Ectodermal cell (in vitro differentiated cells): Measurements from ENCODE around the gene RNF123.

Experiments used
- H3K27ac ChIP-seq: 2 replicates; pipeline ENCODE4 v1.7.0; 2013; ENCODE audit warnings: mild to moderate bottlenecking, low read depth, low read length; ENCODE audit not compliant: insufficient read depth, poor library complexity, severe bottlenecking
- H3K27me3 ChIP-seq: 2 replicates; pipeline ENCODE4 v1.7.0; 2013; ENCODE audit warnings: mild to moderate bottlenecking, low read length; ENCODE audit not compliant: insufficient read depth, control insufficient read depth, poor library complexity, severe bottlenecking
- H3K36me3 ChIP-seq: one replicate; pipeline ENCODE4 v1.7.0; 2013; ENCODE audit warnings: low read length; ENCODE audit not compliant: control insufficient read depth, insufficient read depth
- H3K4me1 ChIP-seq: one replicate; pipeline ENCODE4 v1.7.0; 2013; ENCODE audit warnings: low read length; ENCODE audit not compliant: control insufficient read depth, insufficient read depth
- H3K4me3 ChIP-seq: 2 replicates; pipeline ENCODE4 v1.7.0; 2013; ENCODE audit warnings: low read depth, low read length, control low read depth; ENCODE audit not compliant: insufficient read depth
- H3K9me3 ChIP-seq: 2 replicates; pipeline ENCODE4 v1.7.0; 2013; ENCODE audit warnings: mild to moderate bottlenecking, low read length, moderate library complexity; ENCODE audit not compliant: control insufficient read depth
- WGBS, 2 experiments: methylation state at CpG; one replicate each; pipeline ENCODE4 v1.1.7; 2013; ENCODE audit warnings: missing lambda C conversion rate in 2 of 2; 5-methylcytosine and 5-hydroxymethylcytosine counted together

RNF123 gene

DNA sequence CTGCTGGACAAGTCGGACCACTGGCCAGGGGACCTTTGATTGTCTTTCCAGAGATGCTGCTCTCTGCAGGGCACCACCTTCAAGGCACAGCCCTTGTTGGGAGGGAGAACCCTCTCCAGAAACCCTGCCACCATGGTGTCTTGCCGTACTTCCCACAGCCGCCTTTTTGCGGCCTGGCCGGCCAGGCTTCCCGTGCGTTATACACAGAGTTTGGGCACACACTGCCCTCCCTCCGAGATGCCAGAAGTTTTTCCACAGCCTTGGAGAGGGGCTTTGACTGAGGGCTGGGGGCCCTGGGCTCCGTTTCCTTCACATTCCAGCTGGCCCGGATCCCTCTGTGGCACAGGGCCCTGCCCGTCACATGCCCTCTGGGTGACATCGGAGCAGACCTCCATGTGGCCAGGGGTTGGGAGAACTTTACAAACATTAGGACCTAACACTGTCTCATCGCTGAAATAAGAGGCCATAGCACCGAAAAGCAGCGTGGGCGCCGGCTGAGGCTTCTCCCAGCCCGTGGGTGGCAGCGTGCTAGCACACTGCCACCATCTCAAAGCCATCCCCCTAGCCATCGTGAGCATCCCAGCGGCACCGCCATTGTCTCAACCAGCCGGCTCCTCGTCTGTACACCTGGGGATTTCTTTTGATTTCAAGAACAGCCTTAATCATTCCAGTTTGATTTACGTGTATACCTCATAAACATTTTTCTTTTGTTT lies 21.5 kb upstream of the RNF123 start:
- Histone ChIP-seq H3K27ac (no peak overlapping the region), H3K36me3 (no peaks in the 10 kb centered on the region), H3K4me1 (peaks cover 19% of the 10 kb centered on the region), H3K4me3 (no peak overlapping the region), H3K27me3 (no peaks in the 10 kb centered on the region), H3K9me3 (no peaks in the 10 kb centered on the region)
- 93% methylated on average over 25 of the region's 25 CpGs for WGBS, 2 experiments

- H3K27me3 ChIP-seq, result no peaks in the 10 kb centered on the region
- H3K9me3 ChIP-seq, result no peaks in the 10 kb centered on the region
- H3K4me3 ChIP-seq, result no peak overlapping the region
- no peak overlapping the region for H3K27ac ChIP-seq
- WGBS, 2 experiments, result 77 to 84% methylated on average over 5 of the region's 5 CpGs
- H3K4me1 ChIP-seq, result peaks cover 23% of the 10 kb centered on the region
- H3K36me3 ChIP-seq, result no peaks in the 10 kb centered on the region
These were observed 21.0 kb upstream of the RNF123 start for GRCh38 chr3:49668414-49668797.

DNA sequence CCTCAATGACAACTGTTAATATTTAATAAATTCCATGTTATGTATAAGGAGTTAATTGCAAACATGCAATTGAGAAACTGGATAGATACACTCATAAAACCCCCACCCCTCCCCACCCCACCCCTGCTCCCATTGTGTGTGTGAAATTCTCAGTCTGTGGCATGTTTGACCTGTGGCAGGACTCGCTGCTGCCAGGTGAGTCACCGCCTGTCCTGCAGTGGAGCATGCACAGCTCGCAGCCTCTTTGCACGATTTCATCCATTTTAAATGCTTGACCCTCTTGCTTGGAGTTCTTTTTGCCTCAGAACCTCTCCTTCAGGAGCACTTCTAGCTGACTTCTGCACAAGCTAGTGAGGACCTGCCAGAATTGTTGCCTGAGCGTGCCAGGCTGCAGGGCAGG lies 20.5 kb upstream of the RNF123 start:
- WGBS, 2 experiments, result 89 to 90% methylated on average over 5 of the region's 5 CpGs
- no peaks in the 10 kb centered on the region for H3K27me3 ChIP-seq
- H3K36me3 ChIP-seq, result no peaks in the 10 kb centered on the region

GRCh38 chr3:49669352-49669751 lies 20.0 kb upstream of the RNF123 start:
- Histone ChIP-seq H3K4me3 (no peak overlapping the region), H3K27ac (no peak overlapping the region), H3K9me3 (no peaks in the 10 kb centered on the region), H3K36me3 (no peaks in the 10 kb centered on the region), H3K4me1 (peaks cover 18% of the 10 kb centered on the region), H3K27me3 (no peaks in the 10 kb centered on the region)
- WGBS, 2 experiments, result 95 to 96% methylated on average over 3 of the region's 3 CpGs

More for the DNA sequence above, 20.5 kb upstream of the RNF123 start:
- no peak overlapping the region for H3K4me3 ChIP-seq
- H3K9me3 ChIP-seq, result no peaks in the 10 kb centered on the region
- H3K27ac ChIP-seq, result no peak overlapping the region
- peaks cover 22% of the 10 kb centered on the region for H3K4me1 ChIP-seq

DNA sequence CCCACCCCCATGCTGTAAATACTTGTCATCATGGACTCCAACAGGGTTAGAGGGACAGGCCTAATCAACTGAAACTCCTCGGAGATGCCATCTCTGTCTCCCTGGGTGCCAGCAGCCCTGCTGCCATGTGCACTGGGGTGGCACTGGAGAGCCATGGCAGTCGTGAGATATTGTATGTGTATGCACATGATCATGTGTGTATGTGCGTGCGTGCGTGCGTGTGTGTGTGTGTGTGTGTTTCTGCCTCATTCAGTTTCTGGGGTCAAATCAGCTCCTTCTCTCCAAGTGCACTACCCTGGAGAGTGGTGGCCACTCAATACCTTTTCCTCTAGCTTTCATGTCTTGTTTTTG lies 18.4 kb upstream of the RNF123 start:
- H3K4me3 ChIP-seq, result no peak overlapping the region
- peaks cover 18% of the 10 kb centered on the region for H3K4me1 ChIP-seq
- H3K36me3 ChIP-seq, result peaks cover 2% of the 10 kb centered on the region
- H3K27ac ChIP-seq, result no peak overlapping the region
- H3K9me3 ChIP-seq, result no peaks in the 10 kb centered on the region
- H3K27me3 ChIP-seq, result no peaks in the 10 kb centered on the region
- 62 to 67% methylated on average over 6 of the region's 6 CpGs for WGBS, 2 experiments

DNA sequence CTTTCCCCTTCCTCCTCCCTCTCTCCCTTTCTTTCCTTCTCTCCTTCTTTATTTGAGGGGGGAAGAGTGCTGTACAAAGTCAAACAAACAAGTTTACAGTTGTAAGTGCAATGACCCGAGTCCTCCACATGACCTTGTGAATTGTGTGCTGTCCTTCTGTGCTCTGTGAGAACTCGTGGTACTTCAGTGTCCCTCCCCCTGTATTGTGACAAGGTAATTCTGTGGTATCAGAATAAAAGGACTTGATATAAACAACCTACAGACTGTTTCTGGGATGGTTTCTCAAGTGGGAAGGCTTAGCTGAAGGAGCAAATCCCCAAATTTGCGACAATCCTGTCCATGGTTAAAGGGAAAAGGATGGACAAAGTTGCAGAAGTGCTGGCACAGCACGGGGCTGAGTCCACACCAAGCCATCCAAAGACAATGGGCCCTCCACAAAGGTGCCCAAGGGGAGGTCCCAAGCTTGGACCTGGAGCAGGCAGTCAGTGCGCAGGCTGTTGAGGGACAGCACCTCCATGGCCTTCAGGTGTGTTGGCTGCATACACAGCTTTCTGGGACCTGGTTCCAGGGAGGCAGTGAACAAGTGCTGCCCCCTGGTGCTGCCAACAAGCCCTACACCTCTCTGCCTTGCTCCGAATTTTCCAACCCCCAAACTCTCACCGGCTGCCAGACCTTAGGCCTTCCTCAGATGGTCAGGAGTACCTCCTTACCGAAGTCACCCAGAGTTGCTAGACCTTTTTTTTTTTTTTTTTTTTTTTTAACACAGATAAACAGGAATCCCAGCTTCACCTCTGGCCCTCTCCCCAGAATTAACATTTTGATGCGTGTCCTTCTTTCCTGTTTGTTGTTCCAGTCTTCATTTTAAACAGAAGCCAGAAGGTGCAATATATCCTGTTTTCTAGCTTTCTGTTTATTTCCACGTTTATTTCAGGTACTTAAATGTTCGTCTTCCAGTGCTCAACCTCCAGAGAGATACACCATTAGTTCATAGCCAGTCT lies 17.8 kb upstream of the RNF123 start:
- H3K36me3 ChIP-seq, result peaks cover 7% of the 10 kb centered on the region
- 59 to 61% methylated on average over 11 of the region's 11 CpGs for WGBS, 2 experiments
- H3K27me3 ChIP-seq, result no peaks in the 10 kb centered on the region
- no peak overlapping the region for H3K4me3 ChIP-seq
- H3K9me3 ChIP-seq, result no peaks in the 10 kb centered on the region
- peak overlapping the region; percentile 8 for H3K27ac ChIP-seq
- H3K4me1 ChIP-seq, result peaks cover 18% of the 10 kb centered on the region

DNA sequence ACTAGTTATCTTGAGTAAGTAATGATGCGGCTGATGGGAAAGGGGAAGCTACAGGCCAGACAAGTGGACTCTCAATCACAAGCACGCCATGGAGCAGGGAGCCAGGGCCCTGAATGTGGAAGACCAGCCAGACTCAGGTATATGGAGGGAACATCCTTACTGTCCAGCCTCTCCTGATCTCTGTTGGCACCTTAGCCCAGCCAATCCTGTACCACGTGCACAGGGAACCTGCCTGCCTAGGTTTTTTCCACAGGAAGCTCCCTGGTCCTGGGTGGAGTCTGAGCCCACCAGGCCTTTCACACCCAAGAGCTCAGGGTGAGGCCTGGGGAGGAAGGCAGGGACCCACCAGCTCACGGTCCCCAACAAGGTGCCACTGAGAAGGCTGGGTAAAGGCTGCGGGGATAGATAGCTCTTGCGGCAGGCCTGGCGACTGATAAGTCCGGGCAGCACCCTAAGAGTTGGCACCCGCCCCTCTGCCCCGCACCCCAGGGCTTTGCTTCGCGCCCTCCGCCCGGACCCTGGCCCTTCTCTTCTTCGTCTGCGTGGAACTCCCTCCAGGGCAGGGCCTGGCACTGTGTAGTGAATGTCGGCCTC lies 16.1 kb upstream of the RNF123 start:
- WGBS, 2 experiments, result 19 to 22% methylated on average over 17 of the region's 17 CpGs
- H3K27ac ChIP-seq, result peak overlapping the region; percentile 85
- peak overlapping the region; percentile 81 for H3K4me3 ChIP-seq
- H3K27me3 ChIP-seq, result no peaks in the 10 kb centered on the region
- H3K9me3 ChIP-seq, result no peaks in the 10 kb centered on the region
- H3K36me3 ChIP-seq, result peaks cover 13% of the 10 kb centered on the region
- H3K4me1 ChIP-seq, result peaks cover 12% of the 10 kb centered on the region

- H3K9me3 ChIP-seq, result no peaks in the 10 kb centered on the region
- H3K27me3 ChIP-seq, result no peaks in the 10 kb centered on the region
- WGBS, 2 experiments, result 0% methylated on average over 70 of the region's 71 CpGs
- H3K27ac ChIP-seq, result peak within 1 kb of the TSS; percentile 85
- peaks cover 12% of the 10 kb centered on the region for H3K4me1 ChIP-seq
- peak within 1 kb of the TSS; percentile 81 for H3K4me3 ChIP-seq
- peaks cover 20% of the 10 kb centered on the region for H3K36me3 ChIP-seq
These were observed 15.5 kb upstream of the RNF123 start, which contains the start of gene APEH for GRCh38 chr3:49673715-49674496. TSS of gene APEH (plus strand) at chr3:49674351. CDS start at chr3:49674402, 51 bp downstream.

DNA sequence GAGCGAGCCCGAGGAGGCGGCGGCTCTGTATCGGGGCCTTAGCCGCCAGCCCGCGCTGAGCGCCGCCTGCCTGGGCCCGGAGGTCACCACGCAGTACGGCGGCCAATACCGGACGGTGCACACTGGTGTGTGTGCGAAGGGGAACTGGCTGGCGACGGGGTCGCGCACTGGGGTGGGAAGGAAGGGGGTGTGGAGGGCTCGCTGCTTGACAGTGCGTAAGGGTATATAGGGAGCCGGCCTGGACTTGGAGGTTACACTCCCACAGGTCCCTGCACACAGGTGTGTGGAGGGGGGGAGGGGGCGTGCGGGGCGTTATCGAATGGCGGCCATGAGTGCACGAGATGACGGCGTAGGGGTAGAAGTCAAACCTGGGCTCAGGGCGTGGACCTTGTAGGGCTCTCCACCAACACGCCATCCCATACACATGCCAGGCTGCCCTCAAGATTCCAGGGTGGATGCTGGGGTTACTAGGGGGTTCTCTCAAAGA lies 14.8 kb upstream of the RNF123 start:
- Histone ChIP-seq H3K9me3 (no peaks in the 10 kb centered on the region), H3K4me3 (peak overlapping the region; percentile 81), H3K36me3 (peaks cover 26% of the 10 kb centered on the region), H3K27me3 (no peaks in the 10 kb centered on the region), H3K27ac (no peak overlapping the region), H3K4me1 (peaks cover 12% of the 10 kb centered on the region)
- WGBS, 2 experiments, result 4 to 5% methylated on average over 34 of the region's 34 CpGs
